ENCODE data around the gene EZR.

Gene EZR

GRCh38 chr6:158847786-158848185 is 28.6 kb upstream of the EZR start:
- Histone ChIP-seq H3K27ac (ENCODE audit: low read depth, low read length, poor library complexity, severe bottlenecking) (no peak overlapping the region), H3K9me2 (ENCODE audit: low read depth, low read length) (no peaks in the 10 kb centered on the region), H4K20me1 (ENCODE audit: insufficient read depth, low read length) (no peaks in the 10 kb centered on the region), H3K27me3 (ENCODE audit: insufficient read depth, low read length) (no peaks in the 10 kb centered on the region), H3K79me2 (ENCODE audit: insufficient read depth, low read length) (no peaks in the 10 kb centered on the region), H3K4me1 (ENCODE audit: insufficient read depth, low read length, severe bottlenecking) (peaks cover 27% of the 10 kb centered on the region), H2AFZ (ENCODE audit: low read length) (no peak overlapping the region), H3K9me3 (ENCODE audit: low read length) (no peaks in the 10 kb centered on the region), H3K36me3 (ENCODE audit: insufficient read depth, low read length) (no peaks in the 10 kb centered on the region), H3K4me2 (ENCODE audit: low read length) (no peak overlapping the region), H3K9ac (ENCODE audit: low read length) (no peak overlapping the region), H3F3A (ENCODE audit: insufficient read depth, low read length) (no peaks in the 10 kb centered on the region), H3K4me3 (ENCODE audit: low read depth, low read length, poor library complexity, severe bottlenecking) (no peak overlapping the region)
- TF ChIP-seq EZH2 (IDR thresholded peaks at IDR 0.05; ENCODE audit: borderline replicate concordance, low read length) (no peak), CTCF (IDR thresholded peaks at IDR 0.05; ENCODE audit: low read length) (no peak)

GRCh38 chr6:158847012-158847529 is 27.9 kb upstream of the EZR start:
- Histone ChIP-seq H3F3A (ENCODE audit: insufficient read depth, low read length) (no peaks in the 10 kb centered on the region), H3K27ac (ENCODE audit: low read depth, low read length, poor library complexity, severe bottlenecking) (no peak overlapping the region), H3K4me1 (ENCODE audit: insufficient read depth, low read length, severe bottlenecking) (peaks cover 25% of the 10 kb centered on the region), H3K9me3 (ENCODE audit: low read length) (no peaks in the 10 kb centered on the region), H2AFZ (ENCODE audit: low read length) (no peak overlapping the region), H3K36me3 (ENCODE audit: insufficient read depth, low read length) (no peaks in the 10 kb centered on the region), H3K27me3 (ENCODE audit: insufficient read depth, low read length) (no peaks in the 10 kb centered on the region), H3K79me2 (ENCODE audit: insufficient read depth, low read length) (no peaks in the 10 kb centered on the region), H3K9me2 (ENCODE audit: low read depth, low read length) (no peaks in the 10 kb centered on the region), H3K4me2 (ENCODE audit: low read length) (no peak overlapping the region), H3K9ac (ENCODE audit: low read length) (no peak overlapping the region), H4K20me1 (ENCODE audit: insufficient read depth, low read length) (no peaks in the 10 kb centered on the region), H3K4me3 (ENCODE audit: low read depth, low read length, poor library complexity, severe bottlenecking) (no peak overlapping the region)
- no peak for TF ChIP-seq CTCF (IDR thresholded peaks at IDR 0.05; ENCODE audit: low read length)
- no peak for TF ChIP-seq EZH2 (IDR thresholded peaks at IDR 0.05; ENCODE audit: borderline replicate concordance, low read length)

- no peak overlapping the region for H3K4me3 ChIP-seq (ENCODE audit: low read depth, low read length, poor library complexity, severe bottlenecking)
- no peaks in the 10 kb centered on the region for H3K9me3 ChIP-seq (ENCODE audit: low read length)
- peaks cover 10% of the 10 kb centered on the region for H3K4me1 ChIP-seq (ENCODE audit: insufficient read depth, low read length, severe bottlenecking)
- no peak overlapping the region for H2AFZ ChIP-seq (ENCODE audit: low read length)
- no peaks in the 10 kb centered on the region for H3K9me2 ChIP-seq (ENCODE audit: low read depth, low read length)
- H3K36me3 ChIP-seq (ENCODE audit: insufficient read depth, low read length) = no peaks in the 10 kb centered on the region
- no peak for TF ChIP-seq EZH2 (IDR thresholded peaks at IDR 0.05; ENCODE audit: borderline replicate concordance, low read length)
- no peak for TF ChIP-seq CTCF (IDR thresholded peaks at IDR 0.05; ENCODE audit: low read length)
- no peaks in the 10 kb centered on the region for H3K79me2 ChIP-seq (ENCODE audit: insufficient read depth, low read length)
- H3K27ac ChIP-seq (ENCODE audit: low read depth, low read length, poor library complexity, severe bottlenecking) = peak overlapping the region; percentile 1
- no peak overlapping the region for H3K4me2 ChIP-seq (ENCODE audit: low read length)
- H3K27me3 ChIP-seq (ENCODE audit: insufficient read depth, low read length) = no peaks in the 10 kb centered on the region
- H3K9ac ChIP-seq (ENCODE audit: low read length) = no peak overlapping the region
- H4K20me1 ChIP-seq (ENCODE audit: insufficient read depth, low read length) = no peaks in the 10 kb centered on the region
- H3F3A ChIP-seq (ENCODE audit: insufficient read depth, low read length) = no peaks in the 10 kb centered on the region
Observed at GRCh38 chr6:158843751-158844683, 24.8 kb upstream of the EZR start.
